GM12878 (cell line): Measurements from ENCODE around the gene SPAAR. TPM values are rescaled to one million over a fixed set of nuclear protein-coding genes. Genes with fewer than 3 reads are reported as not detected.

Experiments used
- ATAC-seq: fragments of 200-7000 bp; cut with Tn5 transposase; 3 replicates; pipeline ENCODE4 v1.9.1; 2020; ENCODE audit warnings: mild to moderate bottlenecking, moderate library complexity
- BruUV-seq: library from RNA; stranded (reverse); fragments of 400-500 nt; replicated peaks from 2 replicates; lab custom pipeline; 2021; lab: Mats Ljungman, UMichigan
- CTCF ChIA-PET: fragments of 300-600 bp; sonication (Branson Sonifier 250); formaldehyde crosslinking; extraction: SDS; loops from one replicate; lab custom pipeline; 2021; ENCODE audit warnings: inconsistent platforms; lab: Yijun Ruan, JAX
- POLR2A ChIA-PET: fragments of 350-600 bp; formaldehyde crosslinking; extraction: SDS; loops from one replicate; lab custom pipeline; 2021; ENCODE audit warnings: inconsistent platforms; lab: Charles Lee
- RAD21 ChIA-PET: fragments of 300-600 bp; sonication (Branson Sonifier 250); formaldehyde crosslinking; loops from one replicate; lab custom pipeline; 2023; ENCODE audit warnings: antibody characterized with exemption; ENCODE audit not compliant: unreplicated experiment; lab: Charles Lee
- SMC1A ChIA-PET: fragments of 300-600 bp; sonication (Branson Sonifier 250); formaldehyde crosslinking; loops from one replicate; lab custom pipeline; 2023; ENCODE audit not compliant: unreplicated experiment, uncharacterized antibody; lab: Charles Lee
- DNase-seq: peaks from one replicate; pipeline ENCODE4 v3.0.0-alpha.2; 2011; ENCODE audit warnings: low read depth, low spot score
- FAIRE-seq: peaks from 3 replicates; lab custom pipeline; 2011; peaks lifted over from hg19 to GRCh38; lab: Jason Lieb, UNC
- H2AFZ ChIP-seq: 2 replicates; pipeline ENCODE4 v1.6.0; 2011; ENCODE audit warnings: low read depth, low read length, control low read depth; ENCODE audit not compliant: control insufficient read depth
- H3K27ac ChIP-seq: 2 replicates; pipeline ENCODE4 v1.5.1; 2011; ENCODE audit warnings: control low read depth; ENCODE audit not compliant: control insufficient read depth, insufficient read depth
- H3K27me3 ChIP-seq, 2 experiments: replicated peaks in 1 of 2; 2 replicates each; pipeline versions ENCODE4 v1.6.0 to v1.6.1; 2011; ENCODE audit warnings: low read length in 1 of 2; ENCODE audit not compliant: control insufficient read depth in 2 of 2, insufficient read depth in 2 of 2
- H3K36me3 ChIP-seq, 2 experiments: 2 replicates each; pipeline ENCODE4 v1.5.1; 2011; ENCODE audit warnings: low read length in 1 of 2; ENCODE audit not compliant: control insufficient read depth in 2 of 2, insufficient read depth in 2 of 2
- H3K4me1 ChIP-seq: 2 replicates; pipeline ENCODE4 v1.6.1; 2011; ENCODE audit warnings: mild to moderate bottlenecking, low read length, moderate library complexity, mixed read lengths; ENCODE audit not compliant: control insufficient read depth, insufficient read depth
- H3K4me2 ChIP-seq: 2 replicates; pipeline ENCODE4 v1.6.0; 2011; ENCODE audit warnings: control low read depth; ENCODE audit not compliant: control insufficient read depth, insufficient read depth
- H3K4me3 ChIP-seq: fragments of 200-600 bp; sonication (generic); 2 replicates; pipeline ENCODE4 v1.5.1; 2016
- H3K79me2 ChIP-seq: 2 replicates; pipeline ENCODE4 v1.6.0; 2011; ENCODE audit warnings: low read length; ENCODE audit not compliant: control insufficient read depth, insufficient read depth
- H3K9ac ChIP-seq: 2 replicates; pipeline ENCODE4 v1.8.0; 2011; ENCODE audit warnings: low read length, control low read depth, mixed read lengths; ENCODE audit not compliant: control insufficient read depth, insufficient read depth
- H3K9me3 ChIP-seq: replicated peaks from 3 replicates; pipeline ENCODE4 v1.5.1; 2011; ENCODE audit warnings: mild to moderate bottlenecking, low read length; ENCODE audit not compliant: control insufficient read depth, insufficient read depth
- H4K20me1 ChIP-seq: 2 replicates; pipeline ENCODE4 v1.6.0; 2011; ENCODE audit not compliant: control insufficient read depth, insufficient read depth
- CEBPB ChIP-seq, 2 experiments: fragments of 150-350 bp in 1 of 2; IDR thresholded peaks; 2 replicates each; pipeline ENCODE4 v1.6.1; 2012 to 2014; ENCODE audit warnings: low read depth in 2 of 2, low read length in 2 of 2, borderline replicate concordance in 1 of 2, inconsistent platforms in 1 of 2
- EED ChIP-seq: sonication (generic); IDR thresholded peaks from 2 replicates; pipeline ENCODE4 v1.6.1; 2016; ENCODE audit warnings: antibody characterized with exemption, low read depth
- FOXK2 ChIP-seq: fragments of 450-650 bp; IDR thresholded peaks from 2 replicates; pipeline ENCODE4 v1.6.1; 2017; ENCODE audit warnings: mild to moderate bottlenecking, moderate library complexity
- GABPA ChIP-seq: IDR thresholded peaks from 2 replicates; pipeline ENCODE4 v1.6.1; 2014; ENCODE audit warnings: antibody characterized with exemption, low read depth, mild to moderate bottlenecking, inconsistent platforms
- HDAC6 ChIP-seq: fragments of 200-600 bp; sonication (generic); IDR thresholded peaks from one replicate; pipeline ENCODE4 v1.8.0; 2017; ENCODE audit warnings: antibody characterized with exemption; ENCODE audit not compliant: unreplicated experiment
- IRF4 ChIP-seq: IDR thresholded peaks from 2 replicates; pipeline ENCODE4 v1.6.1; 2011; ENCODE audit warnings: low read depth, low read length
- MEF2A ChIP-seq: IDR thresholded peaks from 2 replicates; pipeline ENCODE4 v1.6.1; 2011; ENCODE audit warnings: low read depth, mild to moderate bottlenecking, low read length, moderate library complexity; ENCODE audit not compliant: insufficient read depth
- NRF1 ChIP-seq: conservative IDR thresholded peaks from 2 replicates; pipeline ENCODE4 v1.6.1; 2011; ENCODE audit warnings: mild to moderate bottlenecking, low read depth, low read length, improper control_type of control experiment
- RAD21 ChIP-seq: IDR thresholded peaks from 2 replicates; pipeline ENCODE4 v1.6.1; 2011; ENCODE audit warnings: mild to moderate bottlenecking, low read depth, low read length, moderate library complexity; ENCODE audit not compliant: insufficient read depth
- SMC3 ChIP-seq: IDR thresholded peaks from 2 replicates; pipeline ENCODE4 v1.6.1; 2011; ENCODE audit warnings: low read length, improper control_type of control experiment, borderline replicate concordance
- SPI1 ChIP-seq: IDR thresholded peaks from 2 replicates; pipeline ENCODE4 v1.6.1; 2011; ENCODE audit warnings: low read depth, mild to moderate bottlenecking, low read length, moderate library complexity, borderline replicate concordance; ENCODE audit not compliant: insufficient read depth
- SRF ChIP-seq, 2 experiments: IDR thresholded peaks; 2 replicates each; pipeline ENCODE4 v1.6.1; 2011; ENCODE audit warnings: low read depth in 2 of 2, low read length in 2 of 2, mild to moderate bottlenecking in 1 of 2, moderate library complexity in 1 of 2
- YY1 ChIP-seq: IDR thresholded peaks from 2 replicates; pipeline ENCODE4 v1.6.1; 2011; ENCODE audit warnings: low read depth, mild to moderate bottlenecking, low read length
- ZBED1 ChIP-seq: IDR thresholded peaks from 2 replicates; pipeline ENCODE4 v1.6.1; 2016; ENCODE audit warnings: borderline replicate concordance
- ZNF24 ChIP-seq: fragments of 450-650 bp; IDR thresholded peaks from 2 replicates; pipeline ENCODE4 v1.6.1; 2017; ENCODE audit warnings: antibody characterized with exemption, mild to moderate bottlenecking
- ZNF384 ChIP-seq: IDR thresholded peaks from 2 replicates; pipeline ENCODE4 v1.6.1; 2012; ENCODE audit warnings: low read depth, mild to moderate bottlenecking, low read length, improper control_type of control experiment, borderline replicate concordance
- ZZZ3 ChIP-seq: IDR thresholded peaks from 2 replicates; pipeline ENCODE4 v1.6.1; 2011; ENCODE audit warnings: low read depth; ENCODE audit not compliant: control insufficient read depth, insufficient read length
- WGBS: methylation state at CpG from one replicate; pipeline ENCODE4 v1.1.6; 2016; ENCODE audit warnings: low lambda C conversion rate; ENCODE audit not compliant: insufficient replicate concordance, insufficient coverage; ENCODE audit errors: missing lambda C conversion rate; 5-methylcytosine and 5-hydroxymethylcytosine counted together
- in situ Hi-C: fragments of 300-500 bp; cut with MboI; formaldehyde crosslinking; loops from 9 replicates; pipeline ENCODE4 v1.14.3; 2018; ENCODE audit warnings: mixed read lengths
- intact Hi-C: fragments of 100-400 bp; cut with micrococcal nuclease; formaldehyde crosslinking; loops from one replicate; pipeline ENCODE4 v1.14.2; 2022; ENCODE audit not compliant: unreplicated experiment
- polyA plus RNA-seq, 11 experiments: library from polyadenylated mRNA; depleted of rRNA in 4 of 11; unstranded in 6 of 11; stranded (reverse) in 5 of 11; fragments of >200 nt; fragmentation: Nextera tagmentation in 4 of 11; fragmentation: Illumina TruSeq in 1 of 11; extraction: Ambion mirVana in 4 of 11; extraction: Trizol in 1 of 11; gene quantifications; 1 replicate in 1 of 11; 2 replicates in 10 of 11; pipeline versions ENCODE4 v1.2.1 to v1.2.3, GENCODE V29; 2011 to 2016; ENCODE audit warnings: inconsistent platforms in 2 of 11, missing spikeins in 2 of 11, low read depth in 1 of 11
- total RNA-seq, 4 experiments: library from RNA; depleted of rRNA in 3 of 4; stranded (reverse); fragments of >200 nt in 3 of 4; fragmentation: Illumina TruSeq in 1 of 4; extraction: Trizol in 1 of 4; gene quantifications; 2 replicates each; pipeline versions ENCODE4 v1.2.1 to v1.2.3, GENCODE V29; 2013 to 2021
- TF ChIP-seq, protein P1 (sequence below): fragments of 450-650 bp; IDR thresholded peaks from 2 replicates; pipeline ENCODE4 v1.6.1; 2017; ENCODE audit warnings: borderline replicate concordance
- TF ChIP-seq, protein P2 (sequence below): fragments of 150-350 bp; IDR thresholded peaks from 2 replicates; pipeline ENCODE4 v1.6.1; 2014; ENCODE audit warnings: mild to moderate bottlenecking, low read depth, low read length
- TF ChIP-seq, protein P3 (sequence below): IDR thresholded peaks from 2 replicates; pipeline ENCODE4 v1.6.1; 2011; ENCODE audit warnings: low read depth, mild to moderate bottlenecking, low read length, moderate library complexity, borderline replicate concordance; ENCODE audit errors: extremely low read depth

The SPAAR gene
- total and polyA plus RNA-seq, 10 of the 15 experiments (the other 5 are each of a cell fraction or from before 2014, with no cell fraction given), result not detected

DNA sequence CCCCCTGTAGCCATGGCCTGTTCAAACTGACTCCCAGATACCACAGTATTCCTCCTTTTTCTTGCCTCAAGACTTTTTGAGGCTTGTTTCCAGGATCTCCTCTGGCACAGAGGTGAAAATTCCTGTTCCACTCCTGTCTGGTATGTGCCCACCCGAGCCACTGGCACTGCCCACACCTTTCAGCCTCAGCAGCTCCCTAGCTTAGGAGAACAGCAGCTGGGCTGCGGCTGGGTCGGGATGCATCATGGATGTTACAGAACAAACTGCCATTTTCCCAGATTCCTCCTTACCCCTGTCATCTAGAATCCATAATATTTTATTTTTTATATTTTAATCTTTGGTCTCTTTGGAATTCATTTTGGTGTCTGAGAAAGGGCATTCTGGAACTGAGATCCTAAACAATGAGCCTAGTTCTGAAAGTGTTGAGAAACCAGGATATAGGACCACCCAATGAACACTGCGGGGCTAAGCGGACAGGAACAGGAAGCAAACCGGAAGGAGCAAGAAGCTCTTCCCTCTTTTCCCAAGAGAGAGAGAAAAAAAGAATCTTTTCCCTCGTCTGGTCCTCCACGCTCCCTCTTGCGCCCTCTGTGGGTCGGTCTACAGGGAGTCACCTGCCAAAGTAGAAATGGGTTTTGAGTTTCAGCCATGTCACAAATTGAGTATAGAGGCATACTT, 36.2 kb downstream of the SPAAR start:
- FAIRE-seq (peak; percentile 98), ATAC-seq (peak; percentile 84), DNase-seq (no peak)
- no TSS peak for BruUV-seq
- intact Hi-C loops (loop anchor here (1.0 kb wide), 1 partner anchor 42 kb away; no protein-coding TSS in a partner anchor), in situ Hi-C loops (no loop called here)
- ChIA-PET CTCF (interaction anchor here (0.6 to 3.5 kb wide), 14 partner anchors 9 to 1661 kb away, joined by 3 to 41 read pairs (median 4); no protein-coding TSS in a partner anchor), SMC1A (interaction anchor here (0.6 to 2.0 kb wide), 6 partner anchors 41 to 210 kb away, joined by 3 to 9 read pairs (median 3); no protein-coding TSS in a partner anchor), POLR2A (no interaction called here), RAD21 (interaction anchor here (1.2 to 1.9 kb wide), 3 partner anchors 42 to 119 kb away, joined by 3 to 7 read pairs (median 6); no protein-coding TSS in a partner anchor)
- no peaks in the 10 kb centered on the region for H3K27me3 ChIP-seq
- H3K4me3 ChIP-seq, result no peak overlapping the region
- 26% methylated on average over 10 of the region's 10 CpGs for WGBS
- H3K4me1 ChIP-seq, result no peaks in the 10 kb centered on the region
- no peak overlapping the region for H3K4me2 ChIP-seq
- H3K9ac ChIP-seq, result no peak overlapping the region
- H4K20me1 ChIP-seq, result no peaks in the 10 kb centered on the region
- no peak overlapping the region for H3K27ac ChIP-seq
- H2AFZ ChIP-seq, result no peak overlapping the region
- H3K9me3 ChIP-seq, result no peaks in the 10 kb centered on the region
- no peaks in the 10 kb centered on the region for H3K36me3 ChIP-seq
- H3K79me2 ChIP-seq, result no peaks in the 10 kb centered on the region
- TF ChIP-seq GABPA (no peak), ZBED1 (no peak), ZZZ3 (no peak), ZNF24 (no peak), NRF1 (no peak), SRF (IDR thresholded peaks at IDR 0.05; ENCODE audit: low read depth in 2 of 2, low read length in 2 of 2) (no peak), SMC3 (peak; percentile 60; the same call in 1 of the 2 replicates), SPI1 (no peak), EED (no peak), RAD21 (peak; percentile 63), FOXK2 (no peak), IRF4 (no peak), CEBPB (IDR thresholded peaks at IDR 0.05; ENCODE audit: borderline replicate concordance in 1 of 2, low read depth in 2 of 2, low read length in 2 of 2) (no peak), MEF2A (no peak), YY1 (peak; percentile 59), HDAC6 (no peak), ZNF384 (no peak)
- TF ChIP-seq, protein P1, sequence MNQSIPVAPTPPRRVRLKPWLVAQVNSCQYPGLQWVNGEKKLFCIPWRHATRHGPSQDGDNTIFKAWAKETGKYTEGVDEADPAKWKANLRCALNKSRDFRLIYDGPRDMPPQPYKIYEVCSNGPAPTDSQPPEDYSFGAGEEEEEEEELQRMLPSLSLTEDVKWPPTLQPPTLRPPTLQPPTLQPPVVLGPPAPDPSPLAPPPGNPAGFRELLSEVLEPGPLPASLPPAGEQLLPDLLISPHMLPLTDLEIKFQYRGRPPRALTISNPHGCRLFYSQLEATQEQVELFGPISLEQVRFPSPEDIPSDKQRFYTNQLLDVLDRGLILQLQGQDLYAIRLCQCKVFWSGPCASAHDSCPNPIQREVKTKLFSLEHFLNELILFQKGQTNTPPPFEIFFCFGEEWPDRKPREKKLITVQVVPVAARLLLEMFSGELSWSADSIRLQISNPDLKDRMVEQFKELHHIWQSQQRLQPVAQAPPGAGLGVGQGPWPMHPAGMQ, result no peak
- TF ChIP-seq, protein P2, sequence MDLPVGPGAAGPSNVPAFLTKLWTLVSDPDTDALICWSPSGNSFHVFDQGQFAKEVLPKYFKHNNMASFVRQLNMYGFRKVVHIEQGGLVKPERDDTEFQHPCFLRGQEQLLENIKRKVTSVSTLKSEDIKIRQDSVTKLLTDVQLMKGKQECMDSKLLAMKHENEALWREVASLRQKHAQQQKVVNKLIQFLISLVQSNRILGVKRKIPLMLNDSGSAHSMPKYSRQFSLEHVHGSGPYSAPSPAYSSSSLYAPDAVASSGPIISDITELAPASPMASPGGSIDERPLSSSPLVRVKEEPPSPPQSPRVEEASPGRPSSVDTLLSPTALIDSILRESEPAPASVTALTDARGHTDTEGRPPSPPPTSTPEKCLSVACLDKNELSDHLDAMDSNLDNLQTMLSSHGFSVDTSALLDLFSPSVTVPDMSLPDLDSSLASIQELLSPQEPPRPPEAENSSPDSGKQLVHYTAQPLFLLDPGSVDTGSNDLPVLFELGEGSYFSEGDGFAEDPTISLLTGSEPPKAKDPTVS, result no peak
- TF ChIP-seq, protein P3, sequence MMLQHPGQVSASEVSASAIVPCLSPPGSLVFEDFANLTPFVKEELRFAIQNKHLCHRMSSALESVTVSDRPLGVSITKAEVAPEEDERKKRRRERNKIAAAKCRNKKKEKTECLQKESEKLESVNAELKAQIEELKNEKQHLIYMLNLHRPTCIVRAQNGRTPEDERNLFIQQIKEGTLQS, result no peak
